GM23338 (cell line): ENCODE results near the gene DPYSL5. TPM values are rescaled to one million over a fixed set of nuclear protein-coding genes. Genes with fewer than 3 reads are reported as not detected.

Source experiments
- ATAC-seq: fragments of 200-7000 bp; cut with Tn5 transposase; 3 replicates; pipeline ENCODE4 v1.9.1; 2020
- DNase-seq: peaks from one replicate; pipeline ENCODE4 v3.0.0-alpha.2; 2015; ENCODE audit warnings: low spot score
- H2AFZ ChIP-seq: fragments of 200-600 bp; sonication (generic); 2 replicates; pipeline ENCODE4 v1.8.0; 2016; ENCODE audit warnings: antibody characterized with exemption, mild to moderate bottlenecking, moderate library complexity
- H3F3A ChIP-seq: fragments of 200-600 bp; sonication (generic); replicated peaks from 2 replicates; pipeline ENCODE4 v1.8.0; 2017; ENCODE audit warnings: antibody characterized with exemption, mixed run types, low read depth
- H3K27ac ChIP-seq: fragments of 200-600 bp; sonication (generic); 2 replicates; pipeline ENCODE4 v1.6.1; 2016; ENCODE audit warnings: low read depth
- H3K27me3 ChIP-seq: fragments of 200-600 bp; sonication (generic); 2 replicates; pipeline ENCODE4 v1.8.0; 2016; ENCODE audit warnings: mild to moderate bottlenecking, mixed run types, moderate library complexity; ENCODE audit not compliant: insufficient read depth
- H3K36me3 ChIP-seq: fragments of 200-600 bp; sonication (generic); 2 replicates; pipeline ENCODE4 v1.8.0; 2016; ENCODE audit warnings: mild to moderate bottlenecking; ENCODE audit not compliant: insufficient read depth
- H3K4me1 ChIP-seq: fragments of 200-600 bp; sonication (generic); 2 replicates; pipeline ENCODE4 v1.8.0; 2016; ENCODE audit warnings: mild to moderate bottlenecking, moderate library complexity; ENCODE audit not compliant: insufficient read depth
- H3K4me2 ChIP-seq: fragments of 200-600 bp; sonication (generic); 2 replicates; pipeline ENCODE4 v1.7.1; 2017; ENCODE audit warnings: mixed run types
- H3K4me3 ChIP-seq: fragments of 200-600 bp; sonication (generic); 2 replicates; pipeline ENCODE4 v1.6.1; 2016; ENCODE audit warnings: mixed run types
- H3K79me2 ChIP-seq: fragments of 200-600 bp; sonication (generic); replicated peaks from 2 replicates; pipeline ENCODE4 v1.8.0; 2017; ENCODE audit warnings: mild to moderate bottlenecking; ENCODE audit not compliant: insufficient read depth
- H3K9me2 ChIP-seq: fragments of 200-600 bp; sonication (generic); 2 replicates; pipeline ENCODE4 v1.8.0; 2017; ENCODE audit not compliant: insufficient read depth
- H4K20me1 ChIP-seq: fragments of 200-600 bp; sonication (generic); replicated peaks from 2 replicates; pipeline ENCODE4 v1.8.0; 2017; ENCODE audit warnings: mild to moderate bottlenecking; ENCODE audit not compliant: insufficient read depth
- H3K27ac Mint-ChIP-seq: 2 replicates; pipeline ENCODE4 v1.8.0; 2020; ENCODE audit warnings: inconsistent platforms, mild to moderate bottlenecking, moderate library complexity, mixed read lengths
- H3K27me3 Mint-ChIP-seq: 3 replicates; pipeline ENCODE4 v1.8.0; 2022; ENCODE audit warnings: low read depth, mild to moderate bottlenecking, moderate library complexity, mixed read lengths, inconsistent platforms; ENCODE audit not compliant: insufficient read depth, poor library complexity
- H3K36me3 Mint-ChIP-seq: 3 replicates; pipeline ENCODE4 v1.8.0; 2021; ENCODE audit warnings: low read depth, mild to moderate bottlenecking, inconsistent platforms, moderate library complexity, mixed read lengths
- H3K4me1 Mint-ChIP-seq: 3 replicates; pipeline ENCODE4 v1.8.0; 2020; ENCODE audit warnings: mild to moderate bottlenecking, inconsistent platforms, mixed read lengths
- H3K4me3 Mint-ChIP-seq: 3 replicates; pipeline ENCODE4 v1.8.0; 2021; ENCODE audit warnings: moderate library complexity, mild to moderate bottlenecking, inconsistent platforms, mixed read lengths
- H3K9me3 Mint-ChIP-seq: 3 replicates; pipeline ENCODE4 v1.8.0; 2020; ENCODE audit warnings: moderate library complexity, mild to moderate bottlenecking, inconsistent platforms, mixed read lengths
- CREB1 ChIP-seq: fragments of 250-450 bp; sonication (Bioruptor Pico); IDR thresholded peaks from 2 replicates; pipeline ENCODE4 v1.5.0; 2020; ENCODE audit warnings: low read depth, mild to moderate bottlenecking, moderate library complexity
- CTCF ChIP-seq, 2 experiments: fragments of 200-600 bp in 1 of 2; sonication (generic) in 1 of 2; conservative IDR thresholded peaks; 2 replicates each; pipeline versions ENCODE4 v1.5.1 to v1.6.1; 2016 to 2017; ENCODE audit warnings: antibody characterized with exemption in 2 of 2, low read depth in 2 of 2, mild to moderate bottlenecking in 2 of 2, moderate library complexity in 1 of 2
- ETS1 ChIP-seq: IDR thresholded peaks from 2 replicates; pipeline ENCODE4 v1.6.1; 2016; ENCODE audit warnings: antibody characterized with exemption
- EZH2 ChIP-seq: fragments of 200-600 bp; sonication (generic); IDR thresholded peaks from one replicate; pipeline ENCODE4 v1.8.0; 2017; ENCODE audit warnings: antibody characterized with exemption, mild to moderate bottlenecking, low read depth; ENCODE audit not compliant: unreplicated experiment
- EZH2phosphoT487 ChIP-seq: fragments of 200-600 bp; sonication (generic); IDR thresholded peaks from one replicate; pipeline ENCODE4 v1.8.1; 2018; ENCODE audit warnings: antibody characterized with exemption; ENCODE audit not compliant: unreplicated experiment
- NANOG ChIP-seq: IDR thresholded peaks from 2 replicates; pipeline ENCODE4 v1.6.1; 2016; ENCODE audit warnings: antibody characterized with exemption, borderline replicate concordance
- POLR2AphosphoS5 ChIP-seq: IDR thresholded peaks from 2 replicates; pipeline ENCODE4 v1.6.1; 2016; ENCODE audit warnings: antibody characterized with exemption, low read depth
- REST ChIP-seq: IDR thresholded peaks from one replicate; pipeline ENCODE4 v1.6.1; 2018; ENCODE audit warnings: antibody characterized with exemption; ENCODE audit not compliant: unreplicated experiment
- STAT1 ChIP-seq: IDR thresholded peaks from one replicate; pipeline ENCODE4 v1.6.1; 2016; ENCODE audit warnings: antibody characterized with exemption; ENCODE audit not compliant: unreplicated experiment
- ZNF114 ChIP-seq: fragments of 250-450 bp; sonication (Bioruptor Pico); IDR thresholded peaks from 2 replicates; pipeline ENCODE4 v1.5.0; 2020; ENCODE audit warnings: mild to moderate bottlenecking, moderate library complexity
- ZNF331 ChIP-seq: fragments of 250-450 bp; sonication (Bioruptor Pico); IDR thresholded peaks from 2 replicates; pipeline ENCODE4 v1.5.0; 2020; ENCODE audit warnings: low read depth, mild to moderate bottlenecking, moderate library complexity
- polyA plus RNA-seq: library from polyadenylated mRNA; unstranded; fragments of >200 nt; fragmentation: Nextera tagmentation; extraction: Ambion mirVana; gene quantifications from 2 replicates; pipeline ENCODE4 v1.2.1, GENCODE V29; 2016
- total RNA-seq: library from RNA; depleted of rRNA; stranded (reverse); fragments of >200 nt; shearing (Covaris generic); gene quantifications from 2 replicates; pipeline ENCODE4 v1.2.3, GENCODE V29; 2014

Gene DPYSL5
- total and polyA plus RNA-seq, 2 experiments from 2014 or later: 3.1 to 8.1 TPM

DNA sequence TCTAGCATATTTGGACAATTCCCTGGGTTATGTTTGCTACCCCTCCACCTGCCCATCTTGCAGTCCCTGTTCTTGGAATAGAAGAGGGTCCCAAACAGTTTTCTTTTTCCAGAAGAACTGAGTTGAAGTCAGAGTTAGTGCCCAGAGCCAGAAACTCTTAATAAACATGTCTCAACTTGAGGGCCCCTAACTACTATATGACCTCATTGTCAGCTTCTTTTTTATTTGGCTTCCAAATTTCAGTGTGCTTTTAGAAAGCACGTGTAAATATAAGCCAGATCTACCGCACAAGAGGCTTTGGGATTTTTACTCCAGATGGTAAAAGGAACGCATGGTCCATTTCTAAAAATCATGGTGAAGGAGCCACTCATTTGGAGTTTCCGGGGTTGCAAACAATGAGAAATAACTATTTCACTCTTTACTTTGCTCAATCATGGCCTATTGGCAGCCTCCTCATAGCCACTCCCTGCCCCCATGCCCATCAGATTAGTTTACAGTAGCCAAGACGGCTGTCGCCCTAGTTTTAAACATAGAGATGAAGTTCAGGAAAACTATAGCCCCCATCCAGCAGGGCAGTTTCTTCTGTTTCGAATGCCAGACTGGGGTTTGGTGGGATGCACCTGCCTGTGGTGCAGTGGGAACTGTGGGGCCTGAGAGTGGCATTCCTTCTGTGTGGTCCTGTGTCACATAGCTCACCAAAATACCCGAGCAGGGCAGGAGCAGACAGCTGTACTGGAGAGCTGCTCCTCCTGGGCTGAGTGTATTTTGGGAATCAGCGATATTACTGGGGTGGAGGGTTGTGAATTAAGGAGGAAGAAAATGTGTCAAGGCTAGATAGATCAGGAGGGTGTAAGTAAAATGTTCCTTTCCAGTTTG lies 124.2 kb downstream of the DPYSL5 start (continued):
- TF ChIP-seq REST (no peak), ZNF114 (no peak), NANOG (no peak), CREB1 (CRISPR knock-in tag) (no peak), STAT1 (no peak), POLR2AphosphoS5 (no peak), EZH2 (no peak), CTCF (conservative IDR thresholded peaks at IDR 0.05; ENCODE audit: low read depth in 2 of 2) (no peak)

GRCh38 chr2:26974352-26974751 lies 126.4 kb downstream of the DPYSL5 start:
- no peak overlapping the region for H3K27ac ChIP-seq
- DNase-seq: no peak
- TF ChIP-seq EZH2 (no peak), EZH2phosphoT487 (no peak), NANOG (no peak), ETS1 (no peak), ZNF331 (CRISPR knock-in tag) (no peak), CREB1 (CRISPR knock-in tag) (no peak), CTCF (conservative IDR thresholded peaks at IDR 0.05; ENCODE audit: low read depth in 2 of 2) (no peak), REST (no peak), ZNF114 (no peak)

More at GRCh38 chr2:26974352-26974751, 126.4 kb downstream of the DPYSL5 start:
- Mint-ChIP-seq H3K27ac (no peak overlapping the region), H3K27me3 (peaks cover 8% of the 10 kb centered on the region), H3K9me3 (no peaks in the 10 kb centered on the region; the same call in 2 of the 3 replicates), H3K36me3 (no peaks in the 10 kb centered on the region; the same call in 2 of the 3 replicates), H3K4me3 (no peak overlapping the region), H3K4me1 (peaks cover 36% of the 10 kb centered on the region)
- Histone ChIP-seq H3K27me3 (peaks cover 18% of the 10 kb centered on the region), H2AFZ (no peak overlapping the region), H4K20me1 (no peaks in the 10 kb centered on the region), H3K4me1 (peaks cover 16% of the 10 kb centered on the region; the same call in 1 of the 2 replicates), H3K9me2 (no peaks in the 10 kb centered on the region), H3K79me2 (no peaks in the 10 kb centered on the region), H3K36me3 (no peaks in the 10 kb centered on the region), H3K4me3 (no peak overlapping the region), H3F3A (0 out of 2 replicates have a peak, but pooled peaks cover 12% of the 10 kb centered on the region), H3K4me2 (no peak overlapping the region)
- no peak for ATAC-seq
